Thyroid gland (tissue), 4 donors: Measurements from ENCODE around the gene SLC8A2. TPM values are rescaled to one million over a fixed set of nuclear protein-coding genes. Genes with fewer than 3 reads are reported as not detected.

Experiments
- DNase-seq, 2 donors: peaks; one replicate each; pipeline ENCODE4 v3.0.0-alpha.2; 2019
- H3K27ac ChIP-seq, 3 donors: fragments of 200-600 bp; sonication (generic); 1 replicate in 2 of 3; 2 replicates in 1 of 3; pipeline ENCODE4 v1.5.1; 2016 to 2019; ENCODE audit warnings: mild to moderate bottlenecking in 1 of 3, moderate library complexity in 1 of 3
- H3K27me3 ChIP-seq: fragments of 200-600 bp; sonication (generic); one replicate; pipeline ENCODE4 v1.5.1; 2019
- H3K36me3 ChIP-seq, 2 donors: fragments of 200-600 bp; sonication (generic); one replicate each; pipeline ENCODE4 v1.5.1; 2016 to 2019
- H3K4me1 ChIP-seq, 2 donors: fragments of 200-600 bp; sonication (generic); one replicate each; pipeline ENCODE4 v1.5.1; 2017 to 2019
- H3K4me3 ChIP-seq, 3 donors: fragments of 200-600 bp; sonication (generic); replicated peaks in 1 of 3; 1 replicate in 2 of 3; 2 replicates in 1 of 3; pipeline ENCODE4 v1.5.1; 2016; ENCODE audit warnings: mild to moderate bottlenecking in 1 of 3
- H3K9me3 ChIP-seq: fragments of 200-600 bp; sonication (generic); one replicate; pipeline ENCODE4 v1.5.1; 2017
- CTCF ChIP-seq, 6 experiments: fragments of 200-600 bp in 3 of 6; fragments of 450-650 bp in 3 of 6; sonication (generic) in 3 of 6; IDR thresholded peaks; one replicate each; pipeline ENCODE4 v1.5.1; 2016 to 2019; ENCODE audit warnings: antibody characterized with exemption in 6 of 6, mild to moderate bottlenecking in 2 of 6, inconsistent platforms in 1 of 6, moderate library complexity in 1 of 6
- POLR2A ChIP-seq, 2 donors: fragments of 450-650 bp; IDR thresholded peaks; one replicate each; pipeline ENCODE4 v1.6.1; 2017; ENCODE audit warnings: antibody characterized with exemption in 2 of 2, mild to moderate bottlenecking in 2 of 2, moderate library complexity in 1 of 2
- WGBS, 2 donors: methylation state at CpG; one replicate each; pipeline ENCODE4 v1.1.5; 2017; 5-methylcytosine and 5-hydroxymethylcytosine counted together
- intact Hi-C: fragments of 100-400 bp; cut with DNase I; formaldehyde crosslinking; loops from one replicate; pipeline ENCODE4 v1.15.1; 2023
- total RNA-seq, 4 donors: library from RNA; depleted of rRNA; stranded (reverse); fragments of >200 nt; gene quantifications; one replicate each; pipeline ENCODE4 v1.2.3, GENCODE V29; 2016

The SLC8A2 gene
- total RNA-seq, 4 donors from 2014 or later = 0.29 to 0.59 TPM; not detected in 2

GRCh38 chr19:47437500-47437899 is 34.2 kb downstream of the SLC8A2 start:
- Histone ChIP-seq H3K27me3 (no peaks in the 10 kb centered on the region), H3K36me3 (no peaks in the 10 kb centered on the region), H3K27ac (no peak overlapping the region), H3K4me3 (no peak overlapping the region), H3K4me1 (no peaks in the 10 kb centered on the region), H3K9me3 (no peaks in the 10 kb centered on the region)
- DNase-seq = no peak
- intact Hi-C loops = loop anchor here (2.0 to 10.0 kb wide), 2 partner anchors 77 to 261 kb away; partner anchors contain the start of gene NAPA
- TF ChIP-seq CTCF (IDR thresholded peaks at IDR 0.05) = no peak
- no peak for TF ChIP-seq POLR2A (IDR thresholded peaks at IDR 0.05)
- 40 to 50% methylated on average over 8 to 12 of the region's 12 CpGs for WGBS, 2 donors

- DNase-seq = peak; percentile 75 to 83
- 29 to 34% methylated on average over 16 to 17 of the region's 17 CpGs for WGBS, 2 donors
- Histone ChIP-seq H3K27ac (no peak overlapping the region), H3K9me3 (no peaks in the 10 kb centered on the region), H3K36me3 (no peaks in the 10 kb centered on the region), H3K27me3 (peaks cover 3% of the 10 kb centered on the region), H3K4me1 (no peaks in the 10 kb centered on the region), H3K4me3 (no peak overlapping the region)
- TF ChIP-seq POLR2A (IDR thresholded peaks at IDR 0.05) = no peak
- peak; percentile 69 to 94 (median 92) for TF ChIP-seq CTCF (IDR thresholded peaks at IDR 0.05)
- intact Hi-C loops = loop anchor here (2.0 to 10.0 kb wide), 2 partner anchors 78 to 262 kb away; partner anchors contain the start of gene NAPA
Measured at GRCh38 chr19:47436712-47437401, 34.8 kb downstream of the SLC8A2 start.

- TF ChIP-seq CTCF (IDR thresholded peaks at IDR 0.05) = no peak
- TF ChIP-seq POLR2A (IDR thresholded peaks at IDR 0.05) = no peak
- DNase-seq = no peak
- no peaks in the 10 kb centered on the region for H3K4me1 ChIP-seq
- H3K27ac ChIP-seq = no peak overlapping the region
- intact Hi-C loops = loop anchor here (2.0 to 10.0 kb wide), 2 partner anchors 79 to 263 kb away; partner anchors contain the start of gene NAPA
- no peak overlapping the region for H3K4me3 ChIP-seq
- H3K36me3 ChIP-seq = no peaks in the 10 kb centered on the region
- no peaks in the 10 kb centered on the region for H3K9me3 ChIP-seq
- H3K27me3 ChIP-seq = peaks cover 8% of the 10 kb centered on the region
- WGBS, 2 donors = 79% methylated on average over 6 of the region's 6 CpGs
Measured at GRCh38 chr19:47435883-47436417, 35.7 kb downstream of the SLC8A2 start.

- Histone ChIP-seq H3K4me3 (no peak overlapping the region), H3K36me3 (no peaks in the 10 kb centered on the region), H3K9me3 (no peaks in the 10 kb centered on the region), H3K27ac (no peak overlapping the region), H3K4me1 (peaks cover 3 to 4% of the 10 kb centered on the region in 2 donors), H3K27me3 (peaks cover 15% of the 10 kb centered on the region)
- no peak for DNase-seq
- TF ChIP-seq POLR2A (IDR thresholded peaks at IDR 0.05) (no peak), CTCF (IDR thresholded peaks at IDR 0.05) (no peak)
- intact Hi-C loops = loop anchor here (10.0 kb wide), 1 partner anchor 80 kb away; the partner anchor contains the start of gene NAPA
- WGBS, 2 donors = 51 to 65% methylated on average over 16 of the region's 16 CpGs
Measured at GRCh38 chr19:47435196-47435595, 36.5 kb downstream of the SLC8A2 start.

- H3K27me3 ChIP-seq = peaks cover 20% of the 10 kb centered on the region
- WGBS, 2 donors = 74 to 78% methylated on average over 7 of the region's 7 CpGs
- intact Hi-C loops = loop anchor here (10.0 kb wide), 1 partner anchor 81 kb away; the partner anchor contains the start of gene NAPA
Measured at GRCh38 chr19:47434088-47434487, 37.6 kb downstream of the SLC8A2 start.

More at GRCh38 chr19:47434088-47434487, 37.6 kb downstream of the SLC8A2 start:
- Histone ChIP-seq H3K9me3 (no peaks in the 10 kb centered on the region), H3K36me3 (no peaks in the 10 kb centered on the region), H3K27ac (no peak overlapping the region), H3K4me1 (peaks cover 9 to 11% of the 10 kb centered on the region in 2 donors), H3K4me3 (no peak overlapping the region)
- TF ChIP-seq CTCF (IDR thresholded peaks at IDR 0.05) (no peak), POLR2A (IDR thresholded peaks at IDR 0.05) (no peak)
- no peak for DNase-seq
